IMR-90 (cell line): ENCODE data around the gene TMEM126B. TPM values are rescaled to one million over a fixed set of nuclear protein-coding genes. Genes with fewer than 3 reads are reported as not detected.

Experiments
- ATAC-seq: fragments of 200-7000 bp; cut with Tn5 transposase; 2 replicates; pipeline ENCODE4 v1.9.1; 2020; ENCODE audit warnings: low read depth, mild to moderate bottlenecking, moderate library complexity
- BruUV-seq: library from RNA; stranded (reverse); fragments of 400-500 nt; replicated peaks from 2 replicates; lab custom pipeline; 2021; lab: Mats Ljungman, UMichigan
- CTCF ChIA-PET: fragments of 300-600 bp; formaldehyde crosslinking; extraction: SDS; loops from one replicate; lab custom pipeline; 2021; ENCODE audit warnings: antibody characterized with exemption; lab: Yijun Ruan, JAX
- POLR2A ChIA-PET: fragments of 300-600 bp; sonication (Branson Sonifier 250); formaldehyde crosslinking; loops from one replicate; lab custom pipeline; 2022; ENCODE audit warnings: antibody characterized with exemption; ENCODE audit not compliant: unreplicated experiment; lab: Charles Lee
- DNase-seq: peaks from one replicate; pipeline ENCODE4 v3.0.0; 2013
- H2AFZ ChIP-seq: replicated peaks from 2 replicates; pipeline ENCODE3; 2013; ENCODE audit warnings: low read length, mild to moderate bottlenecking; ENCODE audit not compliant: poor library complexity
- H2AK5ac ChIP-seq: 2 replicates; pipeline ENCODE4 v1.6.1; 2013; ENCODE audit warnings: low read depth, low read length, inconsistent platforms
- H2AK9ac ChIP-seq: replicated peaks from 2 replicates; pipeline ENCODE3; 2013; ENCODE audit warnings: mild to moderate bottlenecking, low read depth, low read length, moderate library complexity; ENCODE audit not compliant: poor library complexity
- H2BK120ac ChIP-seq: 2 replicates; pipeline ENCODE4 v1.6.1; 2013; ENCODE audit warnings: low read depth, low read length, inconsistent platforms
- H2BK15ac ChIP-seq: 3 replicates; pipeline ENCODE4 v1.6.1; 2013; ENCODE audit warnings: low read depth, low read length, inconsistent platforms
- H2BK20ac ChIP-seq: 2 replicates; pipeline ENCODE4 v1.6.1; 2013; ENCODE audit warnings: low read depth, mild to moderate bottlenecking, inconsistent platforms, low read length, moderate library complexity
- H2BK5ac ChIP-seq: 2 replicates; pipeline ENCODE4 v1.6.1; 2013; ENCODE audit warnings: mild to moderate bottlenecking, low read depth, low read length, inconsistent platforms; ENCODE audit not compliant: poor library complexity, severe bottlenecking
- H3K14ac ChIP-seq: replicated peaks from 2 replicates; pipeline ENCODE4 v1.6.1; 2013; ENCODE audit warnings: low read depth, low read length, inconsistent platforms
- H3K18ac ChIP-seq: 2 replicates; pipeline ENCODE4 v1.6.1; 2013; ENCODE audit warnings: low read depth, low read length, control low read depth
- H3K23ac ChIP-seq: 2 replicates; pipeline ENCODE4 v1.6.1; 2013; ENCODE audit warnings: low read depth, low read length, inconsistent platforms
- H3K27ac ChIP-seq: 2 replicates; pipeline ENCODE4 v1.5.1; 2013; ENCODE audit warnings: mild to moderate bottlenecking, control low read depth, low read length; ENCODE audit not compliant: insufficient read depth
- H3K27me3 ChIP-seq: 2 replicates; pipeline ENCODE4 v1.6.1; 2013; ENCODE audit warnings: low read length; ENCODE audit not compliant: control insufficient read depth, insufficient read depth
- H3K36me3 ChIP-seq: 2 replicates; pipeline ENCODE4 v1.6.1; 2013; ENCODE audit warnings: low read length, mixed read lengths; ENCODE audit not compliant: control insufficient read depth, insufficient read depth
- H3K4ac ChIP-seq: 2 replicates; pipeline ENCODE4 v1.6.1; 2013; ENCODE audit warnings: low read depth, low read length, inconsistent platforms
- H3K4me1 ChIP-seq: 2 replicates; pipeline ENCODE4 v1.6.1; 2013; ENCODE audit warnings: low read length, mixed read lengths; ENCODE audit not compliant: control insufficient read depth, insufficient read depth
- H3K4me2 ChIP-seq: 2 replicates; pipeline ENCODE4 v1.6.1; 2013; ENCODE audit warnings: low read depth, mild to moderate bottlenecking, control low read depth, low read length, moderate library complexity
- H3K4me3 ChIP-seq: 2 replicates; pipeline ENCODE4 v1.5.1; 2013; ENCODE audit warnings: low read depth, mild to moderate bottlenecking, control low read depth, low read length, moderate library complexity; ENCODE audit not compliant: insufficient read depth
- H3K56ac ChIP-seq: 2 replicates; pipeline ENCODE4 v1.6.1; 2013; ENCODE audit warnings: low read length, inconsistent platforms; ENCODE audit not compliant: insufficient read depth; ENCODE audit errors: extremely low read depth
- H3K79me1 ChIP-seq, 2 experiments: 2 replicates each; pipeline ENCODE4 v1.6.1; 2013; ENCODE audit warnings: low read length in 2 of 2, inconsistent platforms in 1 of 2, low read depth in 1 of 2
- H3K9ac ChIP-seq: 2 replicates; pipeline ENCODE4 v1.6.1; 2013; ENCODE audit warnings: low read depth, low read length, control low read depth
- H3K9me1 ChIP-seq: 2 replicates; pipeline ENCODE4 v1.6.1; 2013; ENCODE audit warnings: low read length, inconsistent platforms; ENCODE audit not compliant: insufficient read depth
- H3K9me3 ChIP-seq: 2 replicates; pipeline ENCODE4 v1.6.1; 2013; ENCODE audit warnings: low read length; ENCODE audit not compliant: control insufficient read depth, insufficient read depth
- H4K20me1 ChIP-seq: 2 replicates; pipeline ENCODE4 v1.6.1; 2013; ENCODE audit warnings: low read length, inconsistent platforms; ENCODE audit not compliant: insufficient read depth
- H4K5ac ChIP-seq: 2 replicates; pipeline ENCODE4 v1.6.1; 2013; ENCODE audit warnings: mild to moderate bottlenecking, low read depth, low read length, control low read depth
- H4K8ac ChIP-seq, 2 experiments: 2 replicates each; pipeline ENCODE4 v1.6.1; 2013; ENCODE audit warnings: low read depth in 2 of 2, low read length in 2 of 2, control low read depth in 1 of 2, inconsistent platforms in 1 of 2
- H4K91ac ChIP-seq: 2 replicates; pipeline ENCODE4 v1.6.1; 2013; ENCODE audit warnings: low read depth, low read length, inconsistent platforms; ENCODE audit not compliant: insufficient read depth
- ELK1 ChIP-seq: fragments of 150-350 bp; IDR thresholded peaks from 2 replicates; pipeline ENCODE4 v1.6.1; 2016; ENCODE audit warnings: low read depth, mild to moderate bottlenecking, low read length, moderate library complexity, borderline replicate concordance
- MXI1 ChIP-seq: IDR thresholded peaks from 2 replicates; pipeline ENCODE4 v1.6.1; 2012; ENCODE audit warnings: low read depth, mild to moderate bottlenecking, low read length, moderate library complexity, borderline replicate concordance
- WGBS, 2 experiments: methylation state at CpG; one replicate each; pipeline versions ENCODE4 v1.1.5 to v1.1.7; 2013; ENCODE audit warnings: missing lambda C conversion rate in 2 of 2; ENCODE audit not compliant: insufficient read length in 1 of 2; ENCODE audit errors: extremely low coverage in 2 of 2; 5-methylcytosine and 5-hydroxymethylcytosine counted together
- dilution Hi-C: fragments of 300-500 bp; cut with HindIII; formaldehyde crosslinking; loops from one replicate; pipeline ENCODE4 v1.14.3; 2018; ENCODE audit warnings: low sequenced_read_pairs; ENCODE audit not compliant: unreplicated experiment
- in situ Hi-C: fragments of 300-500 bp; cut with MboI; formaldehyde crosslinking; loops from 3 replicates; pipeline ENCODE4 v1.14.3; 2019; ENCODE audit warnings: low sequenced_read_pairs, inconsistent platforms, mixed read lengths
- intact Hi-C: fragments of 100-400 bp; cut with micrococcal nuclease; formaldehyde crosslinking; loops from 2 replicates; pipeline ENCODE4 v1.10.0; 2022
- polyA plus RNA-seq, 3 experiments: library from polyadenylated mRNA; depleted of rRNA; stranded (reverse); fragments of >200 nt; gene quantifications; 2 replicates each; pipeline ENCODE4 v1.2.3, GENCODE V29; 2012; ENCODE audit warnings: low replicate concordance in 1 of 3
- total RNA-seq: library from RNA; depleted of rRNA; stranded (reverse); fragments of >200 nt; gene quantifications from 2 replicates; pipeline ENCODE4 v1.2.3, GENCODE V29; 2012
- TF ChIP-seq, protein P1 (sequence below): fragments of 150-350 bp; IDR thresholded peaks from 2 replicates; pipeline ENCODE4 v1.6.1; 2017; ENCODE audit warnings: mild to moderate bottlenecking, antibody characterized with exemption, low read length, low read depth

The TMEM126B gene
- total and polyA plus RNA-seq, 2 of the 4 experiments (the other 2 are of a cell fraction) = 44.6 to 56.8 TPM

DNA sequence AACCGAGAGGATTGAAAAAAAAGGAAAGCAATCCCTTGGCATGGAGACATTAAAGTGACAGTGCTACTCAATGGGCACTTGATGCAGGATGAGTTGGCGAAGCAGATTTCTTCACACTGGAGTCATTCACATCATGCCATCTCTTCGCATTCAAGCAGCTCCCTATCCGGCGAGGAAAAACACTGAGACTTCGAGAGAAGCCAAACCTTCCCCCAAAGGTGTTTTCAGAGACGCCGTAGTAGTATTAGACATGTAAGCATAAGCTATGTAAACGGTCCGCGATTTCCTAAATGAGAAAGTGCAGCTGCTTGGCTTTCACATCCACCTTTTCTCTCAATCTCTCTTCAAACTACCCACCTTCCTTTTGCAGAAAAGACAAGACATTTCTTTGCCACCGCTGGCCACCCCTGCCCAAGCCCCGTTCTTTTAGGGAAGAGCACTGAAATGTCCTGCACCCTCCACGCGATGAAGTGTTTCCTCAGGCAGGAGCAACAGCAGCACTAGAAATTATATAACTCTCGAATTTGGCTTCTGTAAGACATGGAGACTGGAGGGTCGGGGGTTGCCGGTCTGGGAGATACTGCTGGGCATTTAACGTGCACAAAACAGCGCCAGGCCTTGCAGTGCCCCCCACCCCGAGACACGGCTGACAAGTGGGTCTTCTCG lies 928 bp upstream of the TMEM126B start, which contains the start of gene DLG2 (continued):
- TF ChIP-seq, protein P1, sequence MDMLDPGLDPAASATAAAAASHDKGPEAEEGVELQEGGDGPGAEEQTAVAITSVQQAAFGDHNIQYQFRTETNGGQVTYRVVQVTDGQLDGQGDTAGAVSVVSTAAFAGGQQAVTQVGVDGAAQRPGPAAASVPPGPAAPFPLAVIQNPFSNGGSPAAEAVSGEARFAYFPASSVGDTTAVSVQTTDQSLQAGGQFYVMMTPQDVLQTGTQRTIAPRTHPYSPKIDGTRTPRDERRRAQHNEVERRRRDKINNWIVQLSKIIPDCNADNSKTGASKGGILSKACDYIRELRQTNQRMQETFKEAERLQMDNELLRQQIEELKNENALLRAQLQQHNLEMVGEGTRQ = no peak

DNA sequence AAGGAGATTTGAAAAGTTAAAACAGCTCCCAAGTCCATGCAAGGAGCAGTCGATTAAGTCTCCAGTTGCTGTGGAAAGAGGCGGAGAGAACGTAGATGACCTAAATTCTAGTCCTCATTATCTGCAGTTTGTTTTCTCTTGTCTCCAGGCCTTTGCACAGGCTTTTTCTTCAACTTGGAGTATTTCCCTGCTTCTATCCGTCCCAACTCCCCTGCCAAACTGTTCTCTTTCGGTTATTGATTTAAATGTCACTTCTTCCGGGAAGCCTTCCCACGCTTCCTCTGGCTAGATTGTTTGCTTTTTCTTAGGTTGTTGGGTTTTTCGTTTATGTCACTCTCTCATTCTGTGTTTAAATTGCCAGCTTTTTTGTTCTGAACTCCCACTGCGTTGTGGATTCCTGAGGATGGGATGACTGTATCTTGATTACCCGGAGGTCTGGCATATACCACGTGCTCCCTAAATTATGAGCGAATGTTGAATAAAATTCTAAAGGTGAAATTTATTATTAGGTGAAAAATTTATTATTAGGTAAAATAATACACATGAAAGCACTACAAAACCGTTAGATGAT lies 463 bp downstream of the TMEM126B start:
- DNase-seq (peak; percentile 8), ATAC-seq (peak; percentile 10)
- TF ChIP-seq ELK1 (no peak), MXI1 (peak; percentile 34; the same call in 1 of the 2 replicates)
- TF ChIP-seq, protein P1 = peak; percentile 41; the same call in 1 of the 2 replicates
- H3K18ac ChIP-seq = peak overlapping the region; percentile 37
- H3K9me3 ChIP-seq = no peaks in the 10 kb centered on the region
- H4K91ac ChIP-seq = peak overlapping the region; percentile 76
- H4K5ac ChIP-seq = peak overlapping the region; percentile 80
- peak overlapping the region; percentile 99 for H2AFZ ChIP-seq
- H4K20me1 ChIP-seq = no peaks in the 10 kb centered on the region
- peak overlapping the region; percentile 83 for H3K9ac ChIP-seq
- H3K56ac ChIP-seq = peak overlapping the region; percentile 76
- H4K8ac ChIP-seq = peak overlapping the region; percentile 74 to 93
- in situ Hi-C loops (no loop called here), intact Hi-C loops (loop anchor here (2.0 kb wide), 1 partner anchor 36 kb away; the partner anchor contains the start of gene CREBZF), dilution Hi-C loops (no loop called here)
- CTCF ChIA-PET = no interaction called here
- no peak overlapping the region for H2BK20ac ChIP-seq
- peaks cover 4 to 30% of the 10 kb centered on the region in 2 experiments; a peak in 2 of 4 replicates for H3K79me1 ChIP-seq
- H3K4me2 ChIP-seq = peak overlapping the region; percentile 86
- peak overlapping the region; percentile 56; the same call in 1 of the 3 replicates for H2BK15ac ChIP-seq
- H3K14ac ChIP-seq = peak overlapping the region; percentile 70
- peak overlapping the region; percentile 82 for H3K27ac ChIP-seq
- H3K9me1 ChIP-seq = no peaks in the 10 kb centered on the region
- H3K4me1 ChIP-seq = peaks cover 2% of the 10 kb centered on the region
- no TSS peak for BruUV-seq
- no CpG with 5 or more reads among the region's 13 CpGs for WGBS, 2 experiments
- no peak overlapping the region for H2AK5ac ChIP-seq
- 0 out of 2 replicates have a peak overlapping the region, but pooled peaks have one; percentile 3 for H2BK120ac ChIP-seq
- H3K27me3 ChIP-seq = no peaks in the 10 kb centered on the region
- 0 out of 2 replicates have a peak, but pooled peaks cover 2% of the 10 kb centered on the region for H3K36me3 ChIP-seq
- H3K4me3 ChIP-seq = peak overlapping the region; percentile 70
- H3K4ac ChIP-seq = peak overlapping the region; percentile 74
- H2AK9ac ChIP-seq = peak overlapping the region; percentile 26
- H3K23ac ChIP-seq = peak overlapping the region; percentile 69; the same call in 1 of the 2 replicates
- POLR2A ChIA-PET = interaction anchor here (0.7 to 1.4 kb wide), 4 partner anchors 12 to 36 kb away, joined by 3 to 16 read pairs (median 4); partner anchors contain the start of gene CREBZF
- H2BK5ac ChIP-seq = peak overlapping the region; percentile 66
